H9 (cell line): Measurements from ENCODE around the gene GATA5. TPM values are rescaled to one million over a fixed set of nuclear protein-coding genes. Genes with fewer than 3 reads are reported as not detected.

Source experiments
- DNase-seq: peaks from one replicate; pipeline ENCODE4 v3.0.0-alpha.2; 2017
- H2AFZ ChIP-seq: one replicate; pipeline ENCODE4 v1.6.1; 2013; ENCODE audit warnings: mild to moderate bottlenecking, low read length, control low read depth, moderate library complexity
- H2AK5ac ChIP-seq: 2 replicates; pipeline ENCODE4 v1.6.1; 2013; ENCODE audit warnings: low read length, control low read depth, mixed read lengths; ENCODE audit not compliant: insufficient read length
- H2BK120ac ChIP-seq: one replicate; pipeline ENCODE4 v1.6.1; 2013; ENCODE audit warnings: low read depth, mild to moderate bottlenecking, low read length, control low read depth, inconsistent platforms; ENCODE audit not compliant: poor library complexity, severe bottlenecking
- H2BK12ac ChIP-seq: 2 replicates; pipeline ENCODE4 v1.6.1; 2013; ENCODE audit warnings: low read length, control low read depth, mixed read lengths, low read depth; ENCODE audit not compliant: insufficient read length
- H2BK15ac ChIP-seq: 2 replicates; pipeline ENCODE4 v1.6.1; 2013; ENCODE audit warnings: low read depth, low read length, control low read depth
- H2BK20ac ChIP-seq: one replicate; pipeline ENCODE4 v1.6.1; 2013; ENCODE audit warnings: low read depth, mild to moderate bottlenecking, low read length, control low read depth, inconsistent platforms; ENCODE audit not compliant: poor library complexity, severe bottlenecking
- H2BK5ac ChIP-seq: 2 replicates; pipeline ENCODE4 v1.6.1; 2013; ENCODE audit warnings: low read length, control low read depth, mixed read lengths; ENCODE audit not compliant: insufficient read length
- H3K14ac ChIP-seq: 2 replicates; pipeline ENCODE4 v1.6.1; 2013; ENCODE audit warnings: low read length, control low read depth; ENCODE audit not compliant: insufficient read depth
- H3K18ac ChIP-seq: 2 replicates; pipeline ENCODE4 v1.6.1; 2013; ENCODE audit warnings: low read depth, mild to moderate bottlenecking, mixed read lengths, low read length, control low read depth; ENCODE audit not compliant: insufficient read length
- H3K23ac ChIP-seq: 2 replicates; pipeline ENCODE4 v1.6.1; 2013; ENCODE audit warnings: low read length, control low read depth, mixed read lengths, low read depth; ENCODE audit not compliant: insufficient read length
- H3K23me2 ChIP-seq: 2 replicates; pipeline ENCODE4 v1.6.1; 2013; ENCODE audit warnings: low read depth, mild to moderate bottlenecking, mixed read lengths, low read length, control low read depth; ENCODE audit not compliant: insufficient read length, poor library complexity, severe bottlenecking
- H3K27ac ChIP-seq: 2 replicates; pipeline ENCODE4 v1.5.1; 2013; ENCODE audit warnings: low read length, control low read depth, mixed read lengths, low read depth; ENCODE audit not compliant: insufficient read length
- H3K27me3 ChIP-seq: 2 replicates; pipeline ENCODE4 v1.6.1; 2013; ENCODE audit warnings: low read length, control low read depth, inconsistent platforms; ENCODE audit not compliant: insufficient read depth
- H3K4ac ChIP-seq: 2 replicates; pipeline ENCODE4 v1.6.1; 2013; ENCODE audit warnings: low read depth, mild to moderate bottlenecking, control low read depth, inconsistent platforms, low read length, moderate library complexity
- H3K4me1 ChIP-seq: 2 replicates; pipeline ENCODE4 v1.6.1; 2013; ENCODE audit warnings: low read length, control low read depth, inconsistent platforms; ENCODE audit not compliant: insufficient read depth
- H3K4me2 ChIP-seq: 2 replicates; pipeline ENCODE4 v1.6.1; 2013; ENCODE audit warnings: low read length, control low read depth, mixed read lengths; ENCODE audit not compliant: insufficient read length, insufficient read depth
- H3K56ac ChIP-seq: 2 replicates; pipeline ENCODE4 v1.6.1; 2013; ENCODE audit warnings: low read depth, mild to moderate bottlenecking, mixed read lengths, low read length, control low read depth; ENCODE audit not compliant: insufficient read length
- H3K79me1 ChIP-seq: 2 replicates; pipeline ENCODE4 v1.6.1; 2013; ENCODE audit warnings: low read depth, mild to moderate bottlenecking, moderate library complexity, low read length, control low read depth, inconsistent platforms; ENCODE audit not compliant: insufficient read depth, poor library complexity, severe bottlenecking
- H3K79me2 ChIP-seq: 2 replicates; pipeline ENCODE4 v1.6.1; 2013; ENCODE audit warnings: low read length, control low read depth, inconsistent platforms; ENCODE audit not compliant: insufficient read depth
- H3K9ac ChIP-seq: 2 replicates; pipeline ENCODE4 v1.6.1; 2013; ENCODE audit warnings: low read length, control low read depth, mixed read lengths; ENCODE audit not compliant: insufficient read length; ENCODE audit errors: extremely low read depth
- H3K9me3 ChIP-seq: one replicate; pipeline ENCODE4 v1.6.1; 2013; ENCODE audit warnings: low read depth, low read length, inconsistent platforms; ENCODE audit not compliant: control insufficient read depth
- H3T11ph ChIP-seq: one replicate; pipeline ENCODE4 v1.6.1; 2013; ENCODE audit warnings: mild to moderate bottlenecking, low read length, control low read depth, inconsistent platforms
- H4K20me1 ChIP-seq: one replicate; pipeline ENCODE4 v1.6.1; 2013; ENCODE audit not compliant: control insufficient read depth, insufficient read length, insufficient read depth
- H4K5ac ChIP-seq: 2 replicates; pipeline ENCODE4 v1.6.1; 2013; ENCODE audit warnings: low read depth, mild to moderate bottlenecking, mixed read lengths, low read length, control low read depth; ENCODE audit not compliant: insufficient read length
- H4K8ac ChIP-seq: replicated peaks from 2 replicates; pipeline ENCODE4 v1.6.1; 2013; ENCODE audit warnings: low read length, control low read depth, mixed read lengths, low read depth; ENCODE audit not compliant: insufficient read length
- H4K91ac ChIP-seq: 2 replicates; pipeline ENCODE4 v1.6.1; 2013; ENCODE audit warnings: low read depth, mild to moderate bottlenecking, moderate library complexity, mixed read lengths, low read length, control low read depth; ENCODE audit not compliant: insufficient read length
- H3K27ac Mint-ChIP-seq, 3 experiments: 2 replicates in 2 of 3; 3 replicates in 1 of 3; pipeline ENCODE4 v1.8.0; 2020 to 2021; ENCODE audit warnings: mixed read lengths in 3 of 3, mild to moderate bottlenecking in 1 of 3, moderate library complexity in 1 of 3
- H3K27me3 Mint-ChIP-seq: 2 replicates; pipeline ENCODE4 v1.8.0; 2021; ENCODE audit warnings: low read depth, mild to moderate bottlenecking, moderate library complexity, mixed read lengths
- H3K36me3 Mint-ChIP-seq, 3 experiments: 2 replicates in 2 of 3; 3 replicates in 1 of 3; pipeline ENCODE4 v1.8.0; 2020 to 2021; ENCODE audit warnings: low read depth in 3 of 3, mixed read lengths in 3 of 3; ENCODE audit not compliant: insufficient read depth in 1 of 3
- H3K4me1 Mint-ChIP-seq, 2 experiments: 2 replicates each; pipeline ENCODE4 v1.8.0; 2020; ENCODE audit warnings: mixed read lengths in 2 of 2
- H3K4me3 Mint-ChIP-seq, 2 experiments: 2 replicates in 1 of 2; 3 replicates in 1 of 2; pipeline ENCODE4 v1.8.0; 2020 to 2021; ENCODE audit warnings: mild to moderate bottlenecking in 2 of 2, mixed read lengths in 2 of 2, moderate library complexity in 1 of 2
- H3K9me3 Mint-ChIP-seq, 2 experiments: 2 replicates in 1 of 2; 3 replicates in 1 of 2; pipeline ENCODE4 v1.8.0; 2020; ENCODE audit warnings: mild to moderate bottlenecking in 2 of 2, mixed read lengths in 2 of 2, moderate library complexity in 1 of 2
- CTCF ChIP-seq: fragments of 200-600 bp; sonication (generic); conservative IDR thresholded peaks from 3 replicates; pipeline ENCODE4 v1.8.0; 2021; ENCODE audit warnings: antibody characterized with exemption, mild to moderate bottlenecking
- WGBS: extraction: QIAGEN DNeasy Blood & Tissue Kit; methylation state at CpG from one replicate; pipeline ENCODE4 v1.1.7; 2013; ENCODE audit warnings: missing lambda C conversion rate, low lambda C conversion rate, mixed read lengths; ENCODE audit not compliant: insufficient read length; ENCODE audit errors: extremely low coverage; 5-methylcytosine and 5-hydroxymethylcytosine counted together
- total RNA-seq: library from RNA; stranded (reverse); gene quantifications from 2 replicates; pipeline ENCODE4 v1.2.1, GENCODE V29; 2021

Gene GATA5
- total RNA-seq, 1 experiment from 2014 or later = 0.24 TPM

GRCh38 chr20:62479656-62480055 is 3.9 kb upstream of the GATA5 start:
- Mint-ChIP-seq H3K9me3 (peaks cover 0 to 2% of the 10 kb centered on the region in 2 experiments; a peak in 1 of 5 replicates), H3K4me3 (no peak overlapping the region; a peak in 1 of 5 replicates), H3K27me3 (peaks cover 81% of the 10 kb centered on the region), H3K27ac (no peak overlapping the region), H3K36me3 (no peaks in the 10 kb centered on the region), H3K4me1 (peaks cover 19 to 44% of the 10 kb centered on the region in 2 experiments)
- Histone ChIP-seq H3K23ac (no peak overlapping the region), H3K79me1 (no peaks in the 10 kb centered on the region), H3K4me1 (no peaks in the 10 kb centered on the region; the same call in 1 of the 2 replicates), H4K91ac (no peak overlapping the region), H3K56ac (no peak overlapping the region), H4K20me1 (no peaks in the 10 kb centered on the region), H3K9me3 (no peaks in the 10 kb centered on the region), H3K27me3 (peaks cover 65% of the 10 kb centered on the region), H4K5ac (no peak overlapping the region), H3K4ac (no peak overlapping the region), H3K4me2 (no peak overlapping the region), H2BK5ac (no peak overlapping the region), H3K9ac (no peak overlapping the region), H2BK12ac (no peak overlapping the region), H4K8ac (no peak overlapping the region), H3K18ac (no peak overlapping the region), H2AFZ (no peak overlapping the region), H3K79me2 (no peaks in the 10 kb centered on the region), H3K27ac (no peak overlapping the region), H3K14ac (no peak overlapping the region), H2BK20ac (no peak overlapping the region), H2BK120ac (no peak overlapping the region), H2BK15ac (no peak overlapping the region), H3K23me2 (peaks cover 16% of the 10 kb centered on the region), H2AK5ac (no peak overlapping the region), H3T11ph (no peak overlapping the region)
- no CpG with 5 or more reads among the region's 5 CpGs for WGBS
- no peak for DNase-seq
- TF ChIP-seq CTCF = no peak
